22Rv1 (cell line): ENCODE data around the gene ASCL5.

ENCODE experiments used
- CTCF ChIP-seq: fragments of 450-650 bp; IDR thresholded peaks from 2 replicates; pipeline ENCODE4 v1.5.1; 2017; ENCODE audit warnings: mild to moderate bottlenecking
- ZFX ChIP-seq: fragments of 450-650 bp; IDR thresholded peaks from 2 replicates; pipeline ENCODE4 v1.6.1; 2017; ENCODE audit warnings: antibody characterized with exemption, borderline replicate concordance

- TF ChIP-seq CTCF (no peak), ZFX (no peak)
Observed at GRCh38 chr1:201138311-201138840, 11.4 kb upstream of the ASCL5 start.
